Measurements from ENCODE around the gene SCN2A.

The SCN2A gene

GRCh38 chr2:165427686-165428085, 188.5 kb downstream of the SCN2A start:
- no peak for DNase-seq

GRCh38 chr2:165428926-165429325, 189.7 kb downstream of the SCN2A start:
- DNase-seq, result no peak

- DNase-seq, result no peak
Measured at GRCh38 chr2:165431014-165431413, 191.8 kb downstream of the SCN2A start.

GRCh38 chr2:165432234-165432966, 193.2 kb downstream of the SCN2A start:
- DNase-seq, result no peak

GRCh38 chr2:165434865-165435496, 195.8 kb downstream of the SCN2A start:
- DNase-seq, result no peak

- no peak for DNase-seq
Measured at GRCh38 chr2:165435611-165436010, 196.4 kb downstream of the SCN2A start.

GRCh38 chr2:165436559-165436958, 197.3 kb downstream of the SCN2A start:
- DNase-seq, result no peak

- DNase-seq, result no peak
Measured at GRCh38 chr2:165440367-165440766, 201.2 kb downstream of the SCN2A start.

Measured in NCI-H1436 (cell line).